Fibroblast of the conjunctiva (primary cell): ENCODE data around the gene ABCC5.
"Not testable (repeated sequence)": the region's sequence is repeated elsewhere in the genome, so short reads cannot be mapped to it uniquely, and the experiment has no call there.

ENCODE experiments used
- DNase-seq: peaks from one replicate; pipeline ENCODE4 v3.0.0-alpha.2; 2010; ENCODE audit warnings: low read depth

Gene ABCC5

GRCh38 chr3:184016169-184016570 lies 1.5 kb downstream of the ABCC5 start:
- no peak for DNase-seq

- no peak for DNase-seq
These were observed 2.2 kb downstream of the ABCC5 start for GRCh38 chr3:184015381-184016019.

- DNase-seq = no peak
These were observed 5.5 kb downstream of the ABCC5 start for GRCh38 chr3:184011937-184012889.

- DNase-seq = no peak
These were observed 6.3 kb downstream of the ABCC5 start for GRCh38 chr3:184011230-184011876.

- DNase-seq = no peak
These were observed 9.5 kb downstream of the ABCC5 start for GRCh38 chr3:184008161-184008560.

GRCh38 chr3:184007143-184007813 lies 10.4 kb downstream of the ABCC5 start:
- not testable (repeated sequence) for DNase-seq

GRCh38 chr3:184005941-184006507 lies 11.7 kb downstream of the ABCC5 start:
- DNase-seq = no peak

GRCh38 chr3:184004476-184004875 lies 13.2 kb downstream of the ABCC5 start:
- no peak for DNase-seq

- DNase-seq = no peak
These were observed 14.3 kb downstream of the ABCC5 start for GRCh38 chr3:184003187-184003967.

- no peak for DNase-seq
These were observed 15.2 kb downstream of the ABCC5 start for GRCh38 chr3:184002469-184002868.

GRCh38 chr3:184001761-184002160 lies 15.9 kb downstream of the ABCC5 start:
- DNase-seq = no peak

GRCh38 chr3:183991403-183991802 lies 26.3 kb downstream of the ABCC5 start:
- DNase-seq = no peak

- no peak for DNase-seq
These were observed 29.4 kb downstream of the ABCC5 start for GRCh38 chr3:183988216-183988790.

GRCh38 chr3:183987000-183987600 lies 30.6 kb downstream of the ABCC5 start:
- DNase-seq = no peak

GRCh38 chr3:183984749-183985729 lies 32.6 kb downstream of the ABCC5 start:
- no peak for DNase-seq

GRCh38 chr3:183984127-183984740 lies 33.5 kb downstream of the ABCC5 start:
- DNase-seq = no peak

GRCh38 chr3:183981990-183982644 lies 35.6 kb downstream of the ABCC5 start:
- no peak for DNase-seq

GRCh38 chr3:183980403-183980802 lies 37.3 kb downstream of the ABCC5 start:
- DNase-seq = no peak
